Fibroblast of lung (primary cell): ENCODE measurements around the gene IFIT1B. TPM values are rescaled to one million over a fixed set of nuclear protein-coding genes. Genes with fewer than 3 reads are reported as not detected.

ENCODE experiments used
- DNase-seq, 2 donors: peaks; one replicate each; pipeline versions ENCODE4 v3.0.0 to v3.0.0-alpha.2; 2010; ENCODE audit warnings: low read depth in 2 of 2
- H2AFZ ChIP-seq: 2 replicates; pipeline ENCODE4 v1.5.1; 2012; ENCODE audit warnings: low read length, control low read depth, inconsistent platforms
- H3K27ac ChIP-seq: 2 replicates; pipeline ENCODE4 v1.5.1; 2011; ENCODE audit warnings: low read length, control low read depth; ENCODE audit not compliant: insufficient read depth
- H3K27me3 ChIP-seq: 2 replicates; pipeline ENCODE4 v1.5.1; 2011; ENCODE audit warnings: mild to moderate bottlenecking, low read length; ENCODE audit not compliant: control insufficient read depth, insufficient read depth
- H3K36me3 ChIP-seq: 2 replicates; pipeline ENCODE4 v1.5.1; 2011; ENCODE audit warnings: low read length; ENCODE audit not compliant: control insufficient read depth, insufficient read depth
- H3K4me1 ChIP-seq: 2 replicates; pipeline ENCODE4 v1.5.1; 2011; ENCODE audit warnings: low read length; ENCODE audit not compliant: control insufficient read depth, insufficient read depth; ENCODE audit errors: extremely low read depth
- H3K4me2 ChIP-seq: 2 replicates; pipeline ENCODE4 v1.5.1; 2011; ENCODE audit warnings: low read length, control low read depth; ENCODE audit not compliant: insufficient read depth; ENCODE audit errors: extremely low read depth
- H3K4me3 ChIP-seq, 4 experiments: fragments of 200-600 bp in 1 of 4; sonication (generic) in 1 of 4; replicated peaks in 1 of 4; 2 replicates each; pipeline ENCODE4 v1.5.1; 2011 to 2016; ENCODE audit warnings: low read length in 4 of 4, low read depth in 3 of 4, mild to moderate bottlenecking in 3 of 4, control low read depth in 2 of 4, inconsistent platforms in 1 of 4, mixed read lengths in 1 of 4; ENCODE audit not compliant: insufficient read depth in 1 of 4; ENCODE audit errors: control extremely low read depth in 1 of 4
- H3K79me2 ChIP-seq: 2 replicates; pipeline ENCODE4 v1.5.1; 2012; ENCODE audit warnings: mild to moderate bottlenecking, low read length, inconsistent platforms; ENCODE audit not compliant: control insufficient read depth, insufficient read depth
- H3K9ac ChIP-seq: 2 replicates; pipeline ENCODE4 v1.5.1; 2011; ENCODE audit warnings: mild to moderate bottlenecking, low read length, control low read depth; ENCODE audit not compliant: insufficient read depth
- H3K9me3 ChIP-seq: 2 replicates; pipeline ENCODE4 v1.5.1; 2012; ENCODE audit warnings: low read depth, low read length; ENCODE audit not compliant: control insufficient read depth, insufficient read depth
- H4K20me1 ChIP-seq: 2 replicates; pipeline ENCODE4 v1.5.1; 2011; ENCODE audit warnings: low read length; ENCODE audit not compliant: control insufficient read depth, insufficient read depth; ENCODE audit errors: extremely low read depth
- CTCF ChIP-seq, 2 donors: IDR thresholded peaks in 1 of 2; conservative IDR thresholded peaks in 1 of 2; 1 replicate in 1 of 2; 2 replicates in 1 of 2; pipeline ENCODE4 v1.5.1; 2011 to 2012; ENCODE audit warnings: low read length in 2 of 2, control low read depth in 1 of 2, inconsistent platforms in 1 of 2, low read depth in 1 of 2, mild to moderate bottlenecking in 1 of 2
- EZH2 ChIP-seq: IDR thresholded peaks from 2 replicates; pipeline ENCODE4 v1.5.1; 2012; ENCODE audit warnings: low read length, control low read depth, mild to moderate bottlenecking; ENCODE audit errors: missing control alignments
- polyA plus RNA-seq, 2 donors: library from polyadenylated mRNA; depleted of rRNA in 1 of 2; stranded (reverse) in 1 of 2; unstranded in 1 of 2; fragments of >200 nt; gene quantifications; 2 replicates each; pipeline ENCODE4 v1.2.1, GENCODE V29; 2011 to 2012; ENCODE audit warnings: missing spikeins in 1 of 2
- total RNA-seq: library from RNA; depleted of rRNA; stranded (reverse); fragments of >200 nt; gene quantifications from 2 replicates; pipeline ENCODE4 v1.2.1, GENCODE V29; 2014

Gene IFIT1B
- total and polyA plus RNA-seq, 2 donors (not counting 1 experiment from before 2014, with no cell fraction given): under 0.01 TPM; not detected in 1

GRCh38 chr10:89338713-89339112 is 39.1 kb upstream of the IFIT1B start:
- Histone ChIP-seq H3K36me3 (peaks cover 2% of the 10 kb centered on the region), H3K79me2 (peaks cover 4% of the 10 kb centered on the region), H3K9me3 (no peaks in the 10 kb centered on the region), H3K9ac (no peak overlapping the region), H2AFZ (no peak overlapping the region), H3K27me3 (no peaks in the 10 kb centered on the region), H4K20me1 (no peaks in the 10 kb centered on the region), H3K4me2 (no peak overlapping the region), H3K4me1 (no peaks in the 10 kb centered on the region), H3K27ac (no peak overlapping the region), H3K4me3 (no peak overlapping the region)
- TF ChIP-seq CTCF (conservative IDR thresholded peaks at IDR 0.05 in 1 of 2, IDR thresholded peaks at IDR 0.05 in 1 of 2; ENCODE audit: low read depth in 1 of 2, low read length in 2 of 2): no peak
- no peak for TF ChIP-seq EZH2
- DNase-seq: no peak

GRCh38 chr10:89339875-89340274 is 38.0 kb upstream of the IFIT1B start:
- Histone ChIP-seq H3K27ac (no peak overlapping the region), H3K36me3 (peaks cover 2% of the 10 kb centered on the region), H3K9me3 (no peaks in the 10 kb centered on the region), H3K4me1 (no peaks in the 10 kb centered on the region), H3K4me3 (no peak overlapping the region), H2AFZ (no peak overlapping the region), H4K20me1 (no peaks in the 10 kb centered on the region), H3K79me2 (no peaks in the 10 kb centered on the region), H3K27me3 (no peaks in the 10 kb centered on the region), H3K9ac (no peak overlapping the region), H3K4me2 (no peak overlapping the region)
- TF ChIP-seq EZH2 (no peak), CTCF (conservative IDR thresholded peaks at IDR 0.05 in 1 of 2, IDR thresholded peaks at IDR 0.05 in 1 of 2; ENCODE audit: low read depth in 1 of 2, low read length in 2 of 2) (no peak)
- DNase-seq: no peak

GRCh38 chr10:89341649-89342048 is 36.2 kb upstream of the IFIT1B start:
- no peak overlapping the region for H3K4me3 ChIP-seq
- no peak for DNase-seq
- H3K4me2 ChIP-seq: no peak overlapping the region
- H3K36me3 ChIP-seq: peaks cover 2% of the 10 kb centered on the region
- no peaks in the 10 kb centered on the region for H3K4me1 ChIP-seq
- no peak overlapping the region for H2AFZ ChIP-seq
- no peak overlapping the region for H3K27ac ChIP-seq
- no peak overlapping the region for H3K9ac ChIP-seq
- no peaks in the 10 kb centered on the region for H3K79me2 ChIP-seq
- no peaks in the 10 kb centered on the region for H3K27me3 ChIP-seq
- H3K9me3 ChIP-seq: no peaks in the 10 kb centered on the region
- no peaks in the 10 kb centered on the region for H4K20me1 ChIP-seq
- no peak for TF ChIP-seq EZH2
- TF ChIP-seq CTCF (conservative IDR thresholded peaks at IDR 0.05 in 1 of 2, IDR thresholded peaks at IDR 0.05 in 1 of 2; ENCODE audit: low read depth in 1 of 2, low read length in 2 of 2): no peak
